OCI-LY3 (cell line): ENCODE results near the gene ZNF747.

ENCODE experiments used
- H2AFZ ChIP-seq: fragments of 200-600, 300-600 bp; shearing (Covaris generic); 2 replicates; pipeline ENCODE4 v1.6.0; 2014; ENCODE audit warnings: antibody characterized with exemption, low read depth, low read length
- H3K27ac ChIP-seq: fragments of 200-600, 300-600 bp; sonication (generic); 2 replicates; pipeline ENCODE4 v1.5.1; 2014; ENCODE audit warnings: mild to moderate bottlenecking, low read length, moderate library complexity, mixed read lengths
- H3K27me3 ChIP-seq: fragments of 200-600, 300-600 bp; sonication (generic); 2 replicates; pipeline ENCODE4 v1.6.1; 2014; ENCODE audit warnings: low read depth, low read length, mixed read lengths
- H3K36me3 ChIP-seq: fragments of 200-600, 300-600 bp; sonication (generic); replicated peaks from 2 replicates; pipeline ENCODE3; 2014; ENCODE audit warnings: low read depth, low read length, mixed read lengths
- H3K4me1 ChIP-seq: fragments of 300-600, 200-600 bp; sonication (generic); 2 replicates; pipeline ENCODE4 v1.6.1; 2014; ENCODE audit warnings: low read length, mixed read lengths
- H3K4me2 ChIP-seq: fragments of 200-600, 300-600 bp; sonication (generic); 2 replicates; pipeline ENCODE4 v1.6.1; 2014; ENCODE audit warnings: low read length, mixed read lengths
- H3K4me3 ChIP-seq: fragments of 300-600, 200-600 bp; sonication (generic); 2 replicates; pipeline ENCODE4 v1.5.1; 2014; ENCODE audit warnings: antibody characterized with exemption, mild to moderate bottlenecking, low read length, moderate library complexity
- H3K79me2 ChIP-seq: fragments of 300-600, 200-600 bp; shearing (Covaris generic); 2 replicates; pipeline ENCODE4 v1.6.1; 2014; ENCODE audit warnings: mild to moderate bottlenecking, low read length, mixed read lengths
- H3K9ac ChIP-seq: fragments of 300-600, 200-600 bp; shearing (Covaris generic); 2 replicates; pipeline ENCODE4 v1.6.0; 2014; ENCODE audit warnings: mild to moderate bottlenecking, low read length, moderate library complexity
- H3K9me3 ChIP-seq: fragments of 200-600, 300-600 bp; shearing (Covaris generic); 2 replicates; pipeline ENCODE4 v1.6.1; 2014; ENCODE audit warnings: low read length, mixed read lengths; ENCODE audit not compliant: insufficient read depth
- H4K20me1 ChIP-seq: fragments of 200-600, 300-600 bp; sonication (generic); 2 replicates; pipeline ENCODE4 v1.6.1; 2016; ENCODE audit warnings: low read length, mixed read lengths; ENCODE audit not compliant: insufficient read depth
- CTCF ChIP-seq: fragments of 200-600, 300-600 bp; sonication (generic); IDR thresholded peaks from 2 replicates; pipeline ENCODE4 v1.5.1; 2014; ENCODE audit warnings: antibody characterized with exemption, low read length, low read depth
- EZH2phosphoT487 ChIP-seq: fragments of 200-600 bp; shearing (Covaris generic); IDR thresholded peaks from 2 replicates; pipeline ENCODE4 v1.6.1; 2018; ENCODE audit warnings: antibody characterized with exemption, mixed run types, low read depth

Gene ZNF747

GRCh38 chr16:30484887-30485286 is 49.8 kb downstream of the ZNF747 start:
- no peak overlapping the region for H3K4me2 ChIP-seq
- H3K4me1 ChIP-seq, result peaks cover 4% of the 10 kb centered on the region
- peaks cover 5% of the 10 kb centered on the region for H3K36me3 ChIP-seq
- no peak overlapping the region for H3K4me3 ChIP-seq
- H2AFZ ChIP-seq, result no peak overlapping the region
- H4K20me1 ChIP-seq, result no peaks in the 10 kb centered on the region
- no peaks in the 10 kb centered on the region for H3K9me3 ChIP-seq
- H3K9ac ChIP-seq, result no peak overlapping the region
- no peak for TF ChIP-seq EZH2phosphoT487
- TF ChIP-seq CTCF, result no peak
- H3K79me2 ChIP-seq, result no peaks in the 10 kb centered on the region
- H3K27ac ChIP-seq, result no peak overlapping the region
- no peaks in the 10 kb centered on the region for H3K27me3 ChIP-seq

- Histone ChIP-seq H3K9me3 (no peaks in the 10 kb centered on the region), H3K9ac (no peak overlapping the region), H3K27me3 (no peaks in the 10 kb centered on the region), H3K79me2 (no peaks in the 10 kb centered on the region), H3K27ac (no peak overlapping the region), H3K4me1 (peaks cover 5% of the 10 kb centered on the region; the same call in 1 of the 2 replicates), H2AFZ (no peak overlapping the region), H4K20me1 (no peaks in the 10 kb centered on the region), H3K4me3 (no peak overlapping the region), H3K36me3 (no peaks in the 10 kb centered on the region), H3K4me2 (no peak overlapping the region)
- peak; percentile 8; the same call in 1 of the 2 replicates for TF ChIP-seq CTCF
- no peak for TF ChIP-seq EZH2phosphoT487
Observed at GRCh38 chr16:30482366-30482765, 52.3 kb downstream of the ZNF747 start.

- Histone ChIP-seq H2AFZ (no peak overlapping the region), H3K4me2 (no peak overlapping the region), H3K4me3 (no peak overlapping the region), H3K27ac (no peak overlapping the region), H4K20me1 (no peaks in the 10 kb centered on the region), H3K9me3 (no peaks in the 10 kb centered on the region), H3K9ac (no peak overlapping the region), H3K4me1 (peaks cover 5% of the 10 kb centered on the region; the same call in 1 of the 2 replicates), H3K79me2 (no peaks in the 10 kb centered on the region), H3K27me3 (no peaks in the 10 kb centered on the region), H3K36me3 (no peaks in the 10 kb centered on the region)
- TF ChIP-seq CTCF (no peak), EZH2phosphoT487 (no peak)
Observed at GRCh38 chr16:30481381-30481780, 53.3 kb downstream of the ZNF747 start.
